GM23338 (cell line): Measurements from ENCODE around the gene CUBN. TPM values are rescaled to one million over a fixed set of nuclear protein-coding genes. Genes with fewer than 3 reads are reported as not detected.
A peak's percentile ranks its signal among the peaks of the same experiment; 100 is the strongest.

Source experiments
- ATAC-seq: fragments of 200-7000 bp; cut with Tn5 transposase; 3 replicates; pipeline ENCODE4 v1.9.1; 2020
- DNase-seq: peaks from one replicate; pipeline ENCODE4 v3.0.0-alpha.2; 2015; ENCODE audit warnings: low spot score
- H2AFZ ChIP-seq: fragments of 200-600 bp; sonication (generic); 2 replicates; pipeline ENCODE4 v1.8.0; 2016; ENCODE audit warnings: antibody characterized with exemption, mild to moderate bottlenecking, moderate library complexity
- H3F3A ChIP-seq: fragments of 200-600 bp; sonication (generic); replicated peaks from 2 replicates; pipeline ENCODE4 v1.8.0; 2017; ENCODE audit warnings: antibody characterized with exemption, mixed run types, low read depth
- H3K27ac ChIP-seq: fragments of 200-600 bp; sonication (generic); 2 replicates; pipeline ENCODE4 v1.6.1; 2016; ENCODE audit warnings: low read depth
- H3K27me3 ChIP-seq: fragments of 200-600 bp; sonication (generic); 2 replicates; pipeline ENCODE4 v1.8.0; 2016; ENCODE audit warnings: mild to moderate bottlenecking, mixed run types, moderate library complexity; ENCODE audit not compliant: insufficient read depth
- H3K36me3 ChIP-seq: fragments of 200-600 bp; sonication (generic); 2 replicates; pipeline ENCODE4 v1.8.0; 2016; ENCODE audit warnings: mild to moderate bottlenecking; ENCODE audit not compliant: insufficient read depth
- H3K4me1 ChIP-seq: fragments of 200-600 bp; sonication (generic); 2 replicates; pipeline ENCODE4 v1.8.0; 2016; ENCODE audit warnings: mild to moderate bottlenecking, moderate library complexity; ENCODE audit not compliant: insufficient read depth
- H3K4me2 ChIP-seq: fragments of 200-600 bp; sonication (generic); 2 replicates; pipeline ENCODE4 v1.7.1; 2017; ENCODE audit warnings: mixed run types
- H3K4me3 ChIP-seq: fragments of 200-600 bp; sonication (generic); 2 replicates; pipeline ENCODE4 v1.6.1; 2016; ENCODE audit warnings: mixed run types
- H3K79me2 ChIP-seq: fragments of 200-600 bp; sonication (generic); replicated peaks from 2 replicates; pipeline ENCODE4 v1.8.0; 2017; ENCODE audit warnings: mild to moderate bottlenecking; ENCODE audit not compliant: insufficient read depth
- H3K9me2 ChIP-seq: fragments of 200-600 bp; sonication (generic); 2 replicates; pipeline ENCODE4 v1.8.0; 2017; ENCODE audit not compliant: insufficient read depth
- H4K20me1 ChIP-seq: fragments of 200-600 bp; sonication (generic); replicated peaks from 2 replicates; pipeline ENCODE4 v1.8.0; 2017; ENCODE audit warnings: mild to moderate bottlenecking; ENCODE audit not compliant: insufficient read depth
- H3K27ac Mint-ChIP-seq: 2 replicates; pipeline ENCODE4 v1.8.0; 2020; ENCODE audit warnings: inconsistent platforms, mild to moderate bottlenecking, moderate library complexity, mixed read lengths
- H3K27me3 Mint-ChIP-seq: 3 replicates; pipeline ENCODE4 v1.8.0; 2022; ENCODE audit warnings: low read depth, mild to moderate bottlenecking, moderate library complexity, mixed read lengths, inconsistent platforms; ENCODE audit not compliant: insufficient read depth, poor library complexity
- H3K36me3 Mint-ChIP-seq: 3 replicates; pipeline ENCODE4 v1.8.0; 2021; ENCODE audit warnings: low read depth, mild to moderate bottlenecking, inconsistent platforms, moderate library complexity, mixed read lengths
- H3K4me1 Mint-ChIP-seq: 3 replicates; pipeline ENCODE4 v1.8.0; 2020; ENCODE audit warnings: mild to moderate bottlenecking, inconsistent platforms, mixed read lengths
- H3K4me3 Mint-ChIP-seq: 3 replicates; pipeline ENCODE4 v1.8.0; 2021; ENCODE audit warnings: moderate library complexity, mild to moderate bottlenecking, inconsistent platforms, mixed read lengths
- H3K9me3 Mint-ChIP-seq: 3 replicates; pipeline ENCODE4 v1.8.0; 2020; ENCODE audit warnings: moderate library complexity, mild to moderate bottlenecking, inconsistent platforms, mixed read lengths
- EZH2 ChIP-seq: fragments of 200-600 bp; sonication (generic); IDR thresholded peaks from one replicate; pipeline ENCODE4 v1.8.0; 2017; ENCODE audit warnings: antibody characterized with exemption, mild to moderate bottlenecking, low read depth; ENCODE audit not compliant: unreplicated experiment
- POLR2AphosphoS5 ChIP-seq: IDR thresholded peaks from 2 replicates; pipeline ENCODE4 v1.6.1; 2016; ENCODE audit warnings: antibody characterized with exemption, low read depth
- STAT1 ChIP-seq: IDR thresholded peaks from one replicate; pipeline ENCODE4 v1.6.1; 2016; ENCODE audit warnings: antibody characterized with exemption; ENCODE audit not compliant: unreplicated experiment
- ZNF114 ChIP-seq: fragments of 250-450 bp; sonication (Bioruptor Pico); IDR thresholded peaks from 2 replicates; pipeline ENCODE4 v1.5.0; 2020; ENCODE audit warnings: mild to moderate bottlenecking, moderate library complexity
- ZNF462 ChIP-seq: fragments of 250-450 bp; sonication (Bioruptor Pico); IDR thresholded peaks from 2 replicates; pipeline ENCODE4 v1.5.0; 2020; ENCODE audit warnings: mild to moderate bottlenecking, moderate library complexity
- polyA plus RNA-seq: library from polyadenylated mRNA; unstranded; fragments of >200 nt; fragmentation: Nextera tagmentation; extraction: Ambion mirVana; gene quantifications from 2 replicates; pipeline ENCODE4 v1.2.1, GENCODE V29; 2016
- total RNA-seq: library from RNA; depleted of rRNA; stranded (reverse); fragments of >200 nt; shearing (Covaris generic); gene quantifications from 2 replicates; pipeline ENCODE4 v1.2.3, GENCODE V29; 2014
- TF ChIP-seq, protein P1 (sequence below): IDR thresholded peaks from 2 replicates; pipeline ENCODE4 v1.6.1; 2016; ENCODE audit warnings: antibody characterized with exemption
- TF ChIP-seq, protein P2 (sequence below), 2 experiments: fragments of 200-600 bp in 1 of 2; sonication (generic) in 1 of 2; conservative IDR thresholded peaks; 2 replicates each; pipeline versions ENCODE4 v1.5.1 to v1.6.1; 2016 to 2017; ENCODE audit warnings: antibody characterized with exemption in 2 of 2, low read depth in 2 of 2, mild to moderate bottlenecking in 2 of 2, moderate library complexity in 1 of 2

CUBN gene
- total and polyA plus RNA-seq, 2 experiments from 2014 or later, result 0.06 to 1.8 TPM

- Mint-ChIP-seq H3K27me3 (peaks cover 1% of the 10 kb centered on the region), H3K4me1 (peaks cover 6% of the 10 kb centered on the region; the same call in 2 of the 3 replicates), H3K27ac (no peak overlapping the region), H3K36me3 (no peaks in the 10 kb centered on the region), H3K9me3 (no peaks in the 10 kb centered on the region), H3K4me3 (no peak overlapping the region)
- peak overlapping the region; percentile 76 for H2AFZ ChIP-seq
- no peaks in the 10 kb centered on the region for H3K79me2 ChIP-seq
- no peak overlapping the region for H3K4me2 ChIP-seq
- H3K4me3 ChIP-seq, result no peak overlapping the region
- peaks cover 5% of the 10 kb centered on the region; the same call in 1 of the 2 replicates for H3K4me1 ChIP-seq
- H4K20me1 ChIP-seq, result no peaks in the 10 kb centered on the region
- H3K9me2 ChIP-seq, result no peaks in the 10 kb centered on the region
- no peaks in the 10 kb centered on the region for H3K27me3 ChIP-seq
- ATAC-seq (no peak), DNase-seq (no peak)
- H3K36me3 ChIP-seq, result no peaks in the 10 kb centered on the region
- no peak overlapping the region for H3K27ac ChIP-seq
- TF ChIP-seq, protein P1, sequence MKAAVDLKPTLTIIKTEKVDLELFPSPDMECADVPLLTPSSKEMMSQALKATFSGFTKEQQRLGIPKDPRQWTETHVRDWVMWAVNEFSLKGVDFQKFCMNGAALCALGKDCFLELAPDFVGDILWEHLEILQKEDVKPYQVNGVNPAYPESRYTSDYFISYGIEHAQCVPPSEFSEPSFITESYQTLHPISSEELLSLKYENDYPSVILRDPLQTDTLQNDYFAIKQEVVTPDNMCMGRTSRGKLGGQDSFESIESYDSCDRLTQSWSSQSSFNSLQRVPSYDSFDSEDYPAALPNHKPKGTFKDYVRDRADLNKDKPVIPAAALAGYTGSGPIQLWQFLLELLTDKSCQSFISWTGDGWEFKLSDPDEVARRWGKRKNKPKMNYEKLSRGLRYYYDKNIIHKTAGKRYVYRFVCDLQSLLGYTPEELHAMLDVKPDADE, result no peak
- no peak for TF ChIP-seq ZNF462 (CRISPR knock-in tag)
- no peaks in the 10 kb centered on the region for H3F3A ChIP-seq
These were observed 281.0 kb downstream of the CUBN start for GRCh38 chr10:16848562-16849154.

DNA sequence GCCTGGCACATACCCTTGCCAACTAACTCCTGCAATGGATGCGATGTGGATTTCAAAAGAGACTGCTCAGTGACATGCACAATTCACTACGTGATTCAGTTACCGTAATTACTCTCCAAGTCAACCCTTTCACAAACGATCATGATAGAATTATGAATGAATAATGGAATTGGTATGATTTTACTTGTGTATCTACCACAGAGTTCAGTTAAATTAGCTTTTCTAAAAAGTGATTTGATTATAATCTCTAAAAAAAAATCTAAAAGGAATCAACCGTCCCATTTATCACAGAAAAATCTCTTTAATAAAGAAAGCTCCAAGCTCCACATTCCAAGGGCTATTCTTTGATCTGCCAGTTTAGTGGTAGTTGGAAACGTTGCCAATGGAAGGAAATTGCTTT is 282.0 kb downstream of the CUBN start:
- Mint-ChIP-seq H3K4me3 (no peak overlapping the region), H3K27me3 (peaks cover 1% of the 10 kb centered on the region), H3K4me1 (peaks cover 4% of the 10 kb centered on the region; the same call in 2 of the 3 replicates), H3K27ac (no peak overlapping the region), H3K9me3 (no peaks in the 10 kb centered on the region), H3K36me3 (no peaks in the 10 kb centered on the region)
- Histone ChIP-seq H3K27ac (no peak overlapping the region), H3K27me3 (no peaks in the 10 kb centered on the region), H3K4me2 (no peak overlapping the region), H4K20me1 (no peaks in the 10 kb centered on the region), H3K4me3 (no peak overlapping the region), H3K9me2 (no peaks in the 10 kb centered on the region), H2AFZ (no peak overlapping the region), H3K4me1 (peaks cover 5% of the 10 kb centered on the region; the same call in 1 of the 2 replicates), H3F3A (no peaks in the 10 kb centered on the region), H3K36me3 (no peaks in the 10 kb centered on the region), H3K79me2 (no peaks in the 10 kb centered on the region)
- DNase-seq (no peak), ATAC-seq (no peak)
- TF ChIP-seq, protein P2, sequence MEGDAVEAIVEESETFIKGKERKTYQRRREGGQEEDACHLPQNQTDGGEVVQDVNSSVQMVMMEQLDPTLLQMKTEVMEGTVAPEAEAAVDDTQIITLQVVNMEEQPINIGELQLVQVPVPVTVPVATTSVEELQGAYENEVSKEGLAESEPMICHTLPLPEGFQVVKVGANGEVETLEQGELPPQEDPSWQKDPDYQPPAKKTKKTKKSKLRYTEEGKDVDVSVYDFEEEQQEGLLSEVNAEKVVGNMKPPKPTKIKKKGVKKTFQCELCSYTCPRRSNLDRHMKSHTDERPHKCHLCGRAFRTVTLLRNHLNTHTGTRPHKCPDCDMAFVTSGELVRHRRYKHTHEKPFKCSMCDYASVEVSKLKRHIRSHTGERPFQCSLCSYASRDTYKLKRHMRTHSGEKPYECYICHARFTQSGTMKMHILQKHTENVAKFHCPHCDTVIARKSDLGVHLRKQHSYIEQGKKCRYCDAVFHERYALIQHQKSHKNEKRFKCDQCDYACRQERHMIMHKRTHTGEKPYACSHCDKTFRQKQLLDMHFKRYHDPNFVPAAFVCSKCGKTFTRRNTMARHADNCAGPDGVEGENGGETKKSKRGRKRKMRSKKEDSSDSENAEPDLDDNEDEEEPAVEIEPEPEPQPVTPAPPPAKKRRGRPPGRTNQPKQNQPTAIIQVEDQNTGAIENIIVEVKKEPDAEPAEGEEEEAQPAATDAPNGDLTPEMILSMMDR (conservative IDR thresholded peaks at IDR 0.05; ENCODE audit: low read depth in 2 of 2), result no peak
- TF ChIP-seq STAT1 (no peak), EZH2 (no peak), POLR2AphosphoS5 (no peak), ZNF114 (CRISPR knock-in tag) (no peak)
- TF ChIP-seq, protein P1, result no peak
